Measurements from ENCODE around the gene STAP1. TPM values are rescaled to one million over a fixed set of nuclear protein-coding genes. Genes with fewer than 3 reads are reported as not detected.

The STAP1 gene
- total and polyA plus RNA-seq, 2 of the 8 experiments (the other 6 are each of a cell fraction or from before 2014, with no cell fraction given) = not detected

DNA sequence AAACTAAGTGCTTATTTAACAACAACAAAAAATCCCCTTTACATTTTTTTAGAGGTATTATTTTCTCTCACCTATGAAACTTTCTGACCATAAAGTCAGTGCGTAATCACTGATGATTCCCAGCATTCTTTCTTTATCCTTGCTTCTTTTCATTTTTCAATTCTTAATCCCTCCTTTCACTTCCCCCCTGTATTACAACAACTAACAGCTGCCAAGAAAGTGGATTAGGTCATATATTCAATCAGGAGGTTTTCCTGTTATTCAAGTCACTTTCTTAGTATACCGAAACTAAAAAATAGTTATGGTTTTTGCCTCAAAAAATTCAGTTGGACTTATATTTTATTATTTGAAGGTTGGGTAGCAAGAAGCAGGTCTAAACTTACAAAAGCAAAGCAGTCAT is 2.1 kb upstream of the STAP1 start (continued):
- TF ChIP-seq CHD7 (IDR thresholded peaks at IDR 0.05; ENCODE audit: insufficient replicate concordance, low read length) = no peak
- no peak for TF ChIP-seq TBP (IDR thresholded peaks at IDR 0.05; ENCODE audit: low read depth, low read length)
- TF ChIP-seq, protein P1, sequence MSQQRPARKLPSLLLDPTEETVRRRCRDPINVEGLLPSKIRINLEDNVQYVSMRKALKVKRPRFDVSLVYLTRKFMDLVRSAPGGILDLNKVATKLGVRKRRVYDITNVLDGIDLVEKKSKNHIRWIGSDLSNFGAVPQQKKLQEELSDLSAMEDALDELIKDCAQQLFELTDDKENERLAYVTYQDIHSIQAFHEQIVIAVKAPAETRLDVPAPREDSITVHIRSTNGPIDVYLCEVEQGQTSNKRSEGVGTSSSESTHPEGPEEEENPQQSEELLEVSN (IDR thresholded peaks at IDR 0.05) = no peak
- TF ChIP-seq PHF8 (conservative IDR thresholded peaks at IDR 0.05; ENCODE audit: low read depth, low read length) = no peak
- no peak for TF ChIP-seq SP4 (IDR thresholded peaks at IDR 0.05; ENCODE audit: low read length)
- TF ChIP-seq RAD21 (IDR thresholded peaks at IDR 0.05 in 1 of 2, conservative IDR thresholded peaks at IDR 0.05 in 1 of 2; ENCODE audit: low read depth in 2 of 2, low read length in 2 of 2) = no peak
- no peak for TF ChIP-seq TAF1 (IDR thresholded peaks at IDR 0.05; ENCODE audit: low read depth, low read length)
- no peak for TF ChIP-seq EZH2 (IDR thresholded peaks at IDR 0.05; ENCODE audit: low read depth, low read length, severe bottlenecking)
- no peak for TF ChIP-seq RXRA (IDR thresholded peaks at IDR 0.05; ENCODE audit: insufficient read depth, low read depth, low read length)
- no peak for TF ChIP-seq TCF12 (IDR thresholded peaks at IDR 0.05; ENCODE audit: low read depth, low read length)
- no peak for TF ChIP-seq SP2 (IDR thresholded peaks at IDR 0.05; ENCODE audit: low read length)
- no peak for TF ChIP-seq BCL11A (IDR thresholded peaks at IDR 0.05; ENCODE audit: low read depth in 2 of 2, low read length in 2 of 2)

All from H1 (cell line).